GM08714 (cell line): Measurements from ENCODE around the gene ARHGAP31.
"Not testable (repeated sequence)": the region's sequence is repeated elsewhere in the genome, so short reads cannot be mapped to it uniquely, and the experiment has no call there.

Experiments used
- H3K4me3 ChIP-seq: fragments of 200-500 bp; sonication (Bioruptor generic); 2 replicates; pipeline ENCODE4 v1.5.1; 2014; ENCODE audit warnings: mild to moderate bottlenecking, low read length, inconsistent platforms
- ZNF274 ChIP-seq: IDR thresholded peaks from 2 replicates; pipeline ENCODE4 v1.6.1; 2012; ENCODE audit warnings: mild to moderate bottlenecking, low read depth, low read length

ARHGAP31 gene

DNA sequence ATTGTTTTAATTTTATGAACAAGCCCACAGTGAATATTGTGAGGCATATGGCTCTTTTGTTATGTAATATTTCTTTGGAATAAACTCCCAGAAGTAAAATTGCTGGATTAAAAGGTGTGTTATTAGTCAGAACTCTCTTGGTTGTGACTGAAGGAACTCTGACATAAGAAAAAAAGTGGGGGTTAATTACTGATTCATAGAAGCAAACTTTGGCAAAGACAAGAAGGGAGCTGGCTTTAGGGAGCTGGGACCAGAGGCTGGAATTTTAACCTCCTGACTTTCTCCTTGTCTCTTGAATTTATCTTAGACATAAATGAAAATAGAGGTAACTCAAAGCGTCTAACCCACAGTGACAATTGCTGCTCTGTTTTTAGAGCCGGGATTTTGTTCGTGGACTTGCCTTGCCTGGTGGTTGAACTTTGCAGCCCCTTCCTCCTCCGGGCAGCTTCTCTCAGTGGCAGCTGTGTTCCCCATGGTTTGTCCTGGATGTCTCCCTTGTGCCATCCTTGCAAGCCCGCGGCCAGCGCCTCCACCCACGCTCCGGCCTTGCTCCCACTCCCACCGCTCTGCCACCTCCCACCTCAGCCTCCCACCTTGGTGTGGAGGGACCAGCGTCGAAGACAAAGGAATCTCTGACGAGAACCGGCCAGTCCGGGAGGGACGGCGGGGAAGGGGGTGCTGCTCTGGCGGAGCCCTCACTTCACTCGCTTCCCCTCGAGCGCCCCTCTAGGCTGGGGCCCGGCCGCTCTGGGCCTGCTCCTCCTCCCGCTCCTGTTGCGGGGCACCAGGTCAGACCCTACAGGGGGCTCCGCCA is 28.0 kb downstream of the ARHGAP31 start:
- TF ChIP-seq ZNF274 = no peak
- peak overlapping the region; percentile 63 for H3K4me3 ChIP-seq

DNA sequence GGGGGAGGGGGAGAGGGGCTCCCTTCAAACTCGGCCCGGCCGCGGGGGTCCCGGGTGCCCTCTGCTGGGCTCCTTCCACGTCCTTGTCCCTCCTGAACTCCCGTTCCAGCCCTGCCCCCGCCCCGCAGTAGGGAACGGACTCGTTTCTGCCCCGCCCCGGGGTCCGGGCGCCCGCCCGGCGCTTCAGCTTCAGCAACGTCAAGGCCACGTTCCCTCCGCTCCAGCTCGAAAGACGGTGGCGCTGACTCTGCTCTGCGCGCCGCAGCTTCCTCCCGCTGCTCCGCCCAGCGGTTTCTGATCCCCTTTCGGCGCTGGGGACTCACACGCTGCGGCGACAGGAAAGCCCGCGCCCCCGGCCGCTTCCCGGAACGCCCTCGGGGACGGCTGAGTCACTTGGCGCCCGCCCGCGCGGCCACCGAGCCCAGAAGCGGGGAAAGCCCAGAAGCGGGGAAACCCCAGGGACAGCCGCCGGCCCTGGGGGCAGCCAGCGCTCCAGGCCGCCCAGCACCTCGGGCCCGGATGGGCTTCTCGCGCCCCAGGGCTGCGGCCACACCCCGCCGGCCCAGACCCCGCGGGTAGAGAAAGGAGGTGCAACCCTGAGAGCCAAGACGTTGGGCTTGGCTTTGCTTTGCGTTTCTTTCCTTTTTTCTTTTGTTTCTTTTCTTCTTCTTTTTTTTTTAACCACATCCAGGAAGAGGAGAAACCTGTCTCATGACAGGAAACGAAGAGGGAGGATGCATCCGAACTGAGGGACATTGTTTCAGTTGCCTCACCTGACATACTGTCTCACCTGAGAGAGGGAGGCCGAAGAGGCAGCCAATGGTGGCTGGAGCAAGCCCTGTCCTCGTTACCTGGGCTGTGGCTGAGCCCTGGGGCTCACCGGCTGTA is 28.9 kb downstream of the ARHGAP31 start:
- H3K4me3 ChIP-seq = peak overlapping the region; percentile 67; the same call in 1 of the 2 replicates
- no peak for TF ChIP-seq ZNF274

DNA sequence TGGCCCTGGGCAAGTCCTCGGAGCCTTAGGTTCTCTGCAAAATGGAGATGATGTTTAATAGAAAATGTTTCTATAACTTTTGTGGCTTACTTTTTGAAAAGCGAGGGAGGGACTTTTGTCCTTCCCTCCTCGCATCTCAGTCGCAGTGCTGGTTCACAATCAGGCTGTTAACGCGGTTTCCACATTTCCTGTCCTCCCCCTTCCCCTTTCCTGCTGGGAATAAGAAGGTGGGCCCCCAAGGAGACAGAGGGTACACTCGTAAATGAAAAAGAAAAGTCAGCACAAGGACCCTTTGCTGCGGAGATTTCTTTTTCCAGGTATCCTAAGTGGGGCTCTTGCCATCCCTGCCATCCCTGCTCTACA is 29.5 kb downstream of the ARHGAP31 start:
- peak overlapping the region; percentile 67; the same call in 1 of the 2 replicates for H3K4me3 ChIP-seq
- no peak for TF ChIP-seq ZNF274

DNA sequence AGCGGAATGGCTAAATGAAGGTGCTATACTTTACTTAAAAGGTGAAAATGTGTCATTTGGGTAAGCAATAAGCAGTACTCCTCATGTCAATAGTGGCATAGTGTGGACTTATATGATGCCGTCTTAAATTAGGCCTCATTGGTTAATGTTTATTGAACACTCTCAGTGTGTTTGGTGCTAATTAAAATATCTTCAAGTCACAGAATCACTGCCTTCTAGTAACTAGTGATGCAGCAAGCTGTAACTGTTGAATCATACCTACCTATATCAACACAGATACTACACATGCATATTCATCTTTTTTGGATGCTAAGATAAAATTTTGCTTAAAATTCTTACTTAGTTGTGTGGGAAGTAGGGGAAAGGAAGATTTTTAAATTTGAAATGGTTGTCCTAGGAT is 30.7 kb downstream of the ARHGAP31 start:
- no peak for TF ChIP-seq ZNF274

DNA sequence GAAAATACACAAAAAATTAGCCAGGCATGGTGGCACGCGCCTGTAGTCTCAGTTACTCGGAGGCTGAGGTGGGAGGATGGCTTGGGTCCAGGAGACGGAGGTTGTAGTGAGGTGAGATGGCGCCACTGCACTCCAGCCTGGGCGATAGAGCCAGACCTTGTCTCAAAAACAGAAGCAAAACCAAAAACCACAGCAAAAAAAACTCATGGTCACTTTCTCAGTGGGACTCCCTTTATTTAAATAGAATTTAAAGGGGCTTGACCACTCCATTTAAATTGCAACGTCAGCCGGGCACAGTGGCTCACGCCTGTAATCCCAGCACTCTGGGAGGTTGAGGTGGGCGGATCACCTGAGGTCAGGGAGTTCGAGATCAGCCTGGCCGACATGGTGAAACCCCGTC is 32.8 kb downstream of the ARHGAP31 start:
- TF ChIP-seq ZNF274 = no peak
- H3K4me3 ChIP-seq = no peak overlapping the region

More for the DNA sequence above, 30.7 kb downstream of the ARHGAP31 start:
- no peak overlapping the region for H3K4me3 ChIP-seq

DNA sequence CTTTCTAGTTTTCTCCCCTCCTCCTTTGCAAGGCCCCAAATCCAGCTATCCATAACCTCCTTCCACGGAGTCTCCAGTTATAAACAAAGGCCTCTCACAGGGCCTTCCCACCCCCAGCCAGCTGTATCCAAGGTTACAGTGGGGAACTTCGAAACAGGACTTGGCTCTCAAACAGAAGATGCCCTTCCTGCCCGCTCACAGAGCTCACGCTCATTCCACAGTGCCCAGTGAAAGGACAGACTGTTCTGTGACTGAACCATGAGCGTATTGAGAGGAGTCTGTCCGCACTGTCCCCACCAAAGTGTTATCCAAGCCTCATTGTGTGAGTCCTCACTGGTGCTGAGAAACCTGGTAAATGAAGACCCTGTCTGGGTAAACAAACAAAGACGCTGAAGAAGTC is 35.4 kb downstream of the ARHGAP31 start:
- no peak for TF ChIP-seq ZNF274
- H3K4me3 ChIP-seq = no peak overlapping the region

DNA sequence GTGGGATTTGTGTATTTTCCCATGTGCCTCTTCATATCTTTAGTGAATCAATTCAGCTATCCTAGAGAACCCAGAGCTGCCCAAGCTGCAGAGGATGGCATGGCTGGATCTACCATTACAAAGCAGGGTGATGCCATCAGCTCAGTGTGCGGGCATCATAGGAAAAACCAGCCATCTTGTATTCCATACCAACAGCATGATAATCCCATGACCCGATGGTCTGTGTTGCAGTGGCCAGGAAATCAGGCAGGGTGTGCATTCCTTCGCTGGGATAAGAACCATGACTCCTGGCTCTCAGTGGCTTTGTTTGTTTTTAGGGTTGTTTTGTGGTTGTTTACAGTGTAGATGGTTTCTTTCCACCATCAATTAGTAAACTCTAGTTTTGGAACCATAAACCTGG is 36.0 kb downstream of the ARHGAP31 start:
- no peak for TF ChIP-seq ZNF274
- no peak overlapping the region for H3K4me3 ChIP-seq

DNA sequence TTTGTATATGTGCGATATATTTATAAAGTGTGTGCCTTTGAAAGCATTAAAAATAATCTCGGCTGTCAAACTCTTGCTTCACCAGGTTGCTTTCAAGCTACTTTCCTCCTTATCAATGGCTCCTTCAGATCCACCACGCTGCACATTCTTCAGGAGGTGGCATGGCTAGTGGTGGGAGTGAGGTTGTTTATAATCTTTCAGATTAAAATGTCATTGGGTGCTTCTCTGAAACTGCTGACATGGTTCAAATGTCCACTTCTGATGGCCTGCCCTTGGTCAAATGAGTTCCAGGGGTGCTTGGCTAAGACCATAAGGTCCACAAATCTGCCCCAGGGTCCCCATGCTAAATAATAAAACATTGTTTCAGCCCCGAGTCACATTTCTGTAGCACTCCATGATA is 36.7 kb downstream of the ARHGAP31 start:
- no peak for TF ChIP-seq ZNF274
- no peak overlapping the region for H3K4me3 ChIP-seq

DNA sequence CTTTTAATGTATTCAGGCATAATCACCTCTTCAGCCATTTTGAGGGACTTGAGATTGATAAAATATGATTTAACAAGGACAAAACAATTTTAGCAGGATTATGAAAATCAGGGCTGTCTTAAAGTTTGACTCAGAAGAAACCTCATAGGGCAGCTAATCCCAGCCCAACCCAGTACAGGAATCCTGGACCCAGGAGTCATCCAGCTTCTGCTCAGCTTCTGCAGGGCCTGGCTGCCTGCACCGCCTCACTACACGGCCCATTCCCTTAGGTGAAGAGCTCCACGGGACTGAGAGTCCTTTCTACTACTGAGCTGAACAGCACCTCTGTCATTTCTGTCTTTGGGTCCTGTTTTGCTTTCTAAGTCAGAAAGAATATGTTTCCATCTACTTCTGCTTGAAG is 37.5 kb downstream of the ARHGAP31 start:
- no peak overlapping the region for H3K4me3 ChIP-seq
- no peak for TF ChIP-seq ZNF274

DNA sequence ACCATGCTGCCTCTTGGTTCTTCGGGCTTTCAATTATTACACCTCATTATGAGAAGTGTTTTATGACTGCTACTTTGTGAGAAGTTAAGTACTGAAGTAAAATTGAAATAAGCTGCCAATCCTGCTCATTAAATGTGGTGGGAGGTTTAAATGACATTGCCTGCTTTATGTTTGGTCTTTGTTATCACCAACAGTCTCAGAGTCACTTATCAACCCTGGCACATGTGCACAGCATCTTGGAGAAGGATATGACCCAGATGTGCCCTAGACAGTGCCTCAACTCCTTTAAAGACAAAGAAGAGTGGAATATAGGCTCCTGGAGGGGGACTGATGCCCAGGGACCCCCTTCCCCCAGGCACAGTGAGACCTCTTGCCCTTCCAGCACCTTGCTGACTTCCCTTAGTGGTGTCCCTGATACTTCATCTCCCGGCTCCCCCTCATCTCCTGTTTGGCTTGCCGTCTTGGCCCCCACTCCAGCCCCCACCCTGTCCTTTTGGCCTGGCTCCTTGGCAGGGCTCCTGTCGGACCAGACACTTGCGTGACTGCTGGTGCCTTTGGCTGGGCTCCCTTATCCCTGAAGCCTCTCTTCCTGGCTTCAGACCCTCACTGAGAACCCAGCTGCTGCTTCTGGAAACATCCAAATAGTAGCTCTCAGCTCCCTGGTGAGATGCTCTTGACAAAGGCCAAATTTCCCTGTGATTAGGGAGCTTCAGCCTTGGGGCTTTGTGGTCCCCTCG is 39.8 kb downstream of the ARHGAP31 start:
- no peak overlapping the region for H3K4me3 ChIP-seq
- TF ChIP-seq ZNF274 = no peak

DNA sequence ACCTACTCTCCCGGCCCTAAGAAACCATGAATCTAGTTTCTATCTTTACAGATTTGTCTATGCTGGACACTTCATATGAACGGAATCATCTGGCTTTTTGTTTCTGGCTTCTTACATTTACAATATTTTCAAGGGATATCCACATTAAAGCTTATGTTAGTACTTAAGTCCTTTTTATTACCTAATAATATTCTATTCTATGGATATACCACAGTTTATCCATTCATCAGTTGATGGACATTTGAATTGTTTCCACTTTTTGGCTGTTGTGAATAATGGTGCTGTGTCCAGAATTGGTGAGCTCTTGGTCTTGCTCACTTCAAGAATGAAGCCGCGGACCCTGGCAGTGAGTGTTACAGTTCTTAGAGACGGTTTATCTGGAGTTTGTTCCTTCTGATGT is 42.6 kb downstream of the ARHGAP31 start:
- H3K4me3 ChIP-seq = no peak overlapping the region
- TF ChIP-seq ZNF274 = no peak

DNA sequence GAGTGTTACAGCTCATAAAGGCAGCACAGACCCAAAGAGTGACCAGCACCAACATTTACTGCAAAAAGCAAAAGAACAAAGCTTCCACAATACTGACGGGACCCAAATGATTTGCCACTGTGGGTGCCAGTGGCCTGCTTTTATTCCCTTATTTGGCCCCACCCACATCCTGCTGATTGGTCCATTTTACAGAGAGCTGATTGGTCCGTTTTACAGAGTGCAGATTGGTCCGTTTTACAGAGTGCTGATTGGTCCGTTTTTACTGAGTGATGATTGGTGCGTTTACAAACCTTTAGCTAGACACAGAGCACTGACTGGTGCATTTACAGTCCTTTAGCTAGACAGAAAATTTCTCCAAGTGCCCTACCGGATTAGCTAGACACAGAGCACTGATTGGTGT is 43.2 kb downstream of the ARHGAP31 start:
- not testable (repeated sequence) for H3K4me3 ChIP-seq

DNA sequence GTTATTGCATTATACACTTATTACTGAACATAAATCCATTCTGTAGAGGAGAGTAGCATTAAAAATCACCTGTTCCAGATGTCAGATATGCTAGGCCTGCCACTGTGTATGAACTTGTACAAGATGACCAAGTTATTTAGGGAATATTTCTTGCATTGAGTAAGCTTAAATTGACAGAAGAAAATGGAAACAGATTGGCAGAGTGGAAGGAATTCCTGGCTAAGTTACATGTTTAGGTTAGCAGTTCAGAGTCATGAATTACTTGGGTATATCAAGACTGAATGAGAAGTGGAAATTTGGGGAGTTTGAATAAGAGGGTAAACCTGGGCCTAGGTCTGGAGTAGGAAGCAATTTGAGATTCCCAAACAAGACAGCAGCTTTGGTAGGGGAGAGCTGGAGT is 44.6 kb downstream of the ARHGAP31 start:
- TF ChIP-seq ZNF274 = no peak
- no peak overlapping the region for H3K4me3 ChIP-seq

DNA sequence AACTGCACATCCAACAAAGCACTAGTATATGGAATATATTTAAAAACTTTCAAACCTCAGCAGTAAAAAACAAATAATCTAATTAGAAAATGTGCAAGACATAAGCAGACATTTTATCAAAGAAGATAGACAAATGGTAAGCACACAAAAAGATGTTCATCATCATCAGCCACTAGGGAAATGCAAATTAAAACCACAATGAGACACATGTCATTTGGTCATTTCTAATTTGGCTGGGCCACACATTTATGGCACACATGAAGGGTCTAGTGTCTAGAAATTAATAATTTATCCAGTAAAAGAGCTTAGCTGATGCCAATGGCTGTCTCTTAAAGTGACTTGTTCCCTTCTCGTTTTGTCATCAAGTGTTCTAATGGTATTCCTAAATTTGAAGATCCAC is 45.8 kb downstream of the ARHGAP31 start:
- TF ChIP-seq ZNF274 = no peak

DNA sequence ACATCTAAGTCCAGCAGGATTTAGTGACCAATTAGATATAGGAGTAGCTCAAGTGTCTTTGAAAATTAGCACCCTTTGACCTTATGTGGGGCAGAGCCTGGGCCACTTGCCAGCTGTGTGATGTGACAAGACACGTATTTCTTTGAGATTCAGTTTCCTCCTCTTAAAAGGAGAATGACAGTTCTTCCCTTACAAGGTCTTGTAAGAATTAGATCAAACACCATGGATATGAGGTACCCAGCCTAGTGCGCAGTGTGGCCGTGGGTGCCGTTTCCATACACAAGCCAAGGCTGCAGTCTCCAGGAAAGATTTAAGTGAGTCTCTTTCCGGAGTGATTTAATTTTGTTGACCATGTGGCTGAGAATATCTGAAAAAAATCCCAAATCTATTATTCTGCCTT is 46.3 kb downstream of the ARHGAP31 start:
- H3K4me3 ChIP-seq = no peak overlapping the region
- TF ChIP-seq ZNF274 = no peak

More for the DNA sequence above, 45.8 kb downstream of the ARHGAP31 start:
- H3K4me3 ChIP-seq = no peak overlapping the region
